Measurements from ENCODE around the gene CDRT15. TPM values are rescaled to one million over a fixed set of nuclear protein-coding genes. Genes with fewer than 3 reads are reported as not detected.

CDRT15 gene
- total RNA-seq, 2 experiments from 2014 or later, result not detected

GRCh38 chr17:14225254-14225980 is 11.2 kb downstream of the CDRT15 start:
- H3K27me3 Mint-ChIP-seq, result no peaks in the 10 kb centered on the region
- H3K4me3 Mint-ChIP-seq, result no peak overlapping the region
- peaks cover 3% of the 10 kb centered on the region for H3K36me3 Mint-ChIP-seq
- H3K4me1 Mint-ChIP-seq, result no peaks in the 10 kb centered on the region
- no peak for DNase-seq
- no peaks in the 10 kb centered on the region for H3K9me3 Mint-ChIP-seq
- H3K27ac Mint-ChIP-seq, result no peak overlapping the region

DNA sequence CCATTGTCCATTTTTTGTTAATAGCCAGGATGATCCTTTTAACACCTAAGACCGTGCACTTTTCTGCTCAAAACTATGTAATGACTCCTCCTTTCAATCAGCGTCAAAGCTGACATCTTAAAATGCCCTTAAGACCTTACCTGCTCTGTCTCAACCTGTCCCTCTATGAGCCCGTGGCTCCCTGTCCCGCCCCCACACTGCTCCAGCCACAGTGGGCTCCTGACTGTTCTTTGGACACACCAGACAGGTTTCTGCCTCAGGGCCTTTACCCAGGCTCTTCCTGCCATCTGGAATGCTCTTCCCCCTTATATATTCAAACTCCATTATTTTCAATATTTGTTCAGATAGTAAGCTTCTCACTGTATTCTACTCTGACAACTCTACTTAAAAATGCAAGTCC is 14.1 kb downstream of the CDRT15 start:
- Mint-ChIP-seq H3K4me1 (no peaks in the 10 kb centered on the region), H3K27ac (no peak overlapping the region), H3K27me3 (no peaks in the 10 kb centered on the region), H3K9me3 (no peaks in the 10 kb centered on the region), H3K4me3 (no peak overlapping the region), H3K36me3 (peaks cover 3% of the 10 kb centered on the region)
- DNase-seq, result no peak

- H3K27ac Mint-ChIP-seq, result no peak overlapping the region
- no peak for DNase-seq
- no peaks in the 10 kb centered on the region for H3K27me3 Mint-ChIP-seq
- H3K36me3 Mint-ChIP-seq, result peaks cover 27% of the 10 kb centered on the region
- peaks cover 8% of the 10 kb centered on the region for H3K4me1 Mint-ChIP-seq
- H3K9me3 Mint-ChIP-seq, result no peaks in the 10 kb centered on the region
- no peak overlapping the region for H3K4me3 Mint-ChIP-seq
Measured at GRCh38 chr17:14214271-14214670, 22.4 kb downstream of the CDRT15 start.

- Mint-ChIP-seq H3K36me3 (peaks cover 29% of the 10 kb centered on the region), H3K9me3 (no peaks in the 10 kb centered on the region), H3K27me3 (no peaks in the 10 kb centered on the region), H3K27ac (no peak overlapping the region), H3K4me1 (peaks cover 13% of the 10 kb centered on the region), H3K4me3 (no peak overlapping the region)
- no peak for DNase-seq
Measured at GRCh38 chr17:14212401-14212800, 24.3 kb downstream of the CDRT15 start.

DNA sequence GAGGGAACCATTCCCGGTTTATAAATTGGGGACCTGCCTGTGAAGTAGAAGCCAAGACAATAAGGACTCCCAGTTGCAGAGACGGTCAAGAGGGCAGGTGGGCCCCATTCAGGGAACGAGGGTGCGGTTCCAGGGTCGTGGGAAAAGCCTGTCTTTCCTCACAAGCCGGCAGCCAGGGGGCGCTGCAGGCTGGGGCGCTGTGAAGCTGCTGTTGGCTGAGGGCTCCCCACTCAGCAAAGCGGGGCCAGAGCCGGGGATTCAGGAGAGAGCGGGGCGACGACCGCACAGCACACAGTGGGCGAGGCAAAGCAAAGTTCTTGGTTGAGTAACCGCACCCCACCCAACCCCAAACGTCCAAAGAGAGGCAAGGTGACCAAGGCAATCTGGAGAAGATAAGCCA is 24.9 kb downstream of the CDRT15 start:
- H3K27ac Mint-ChIP-seq, result no peak overlapping the region
- DNase-seq, result peak; percentile 42
- H3K4me3 Mint-ChIP-seq, result no peak overlapping the region
- H3K27me3 Mint-ChIP-seq, result no peaks in the 10 kb centered on the region
- H3K9me3 Mint-ChIP-seq, result no peaks in the 10 kb centered on the region
- H3K4me1 Mint-ChIP-seq, result peaks cover 15% of the 10 kb centered on the region
- peaks cover 29% of the 10 kb centered on the region for H3K36me3 Mint-ChIP-seq

- H3K9me3 Mint-ChIP-seq, result no peaks in the 10 kb centered on the region
- H3K27ac Mint-ChIP-seq, result no peak overlapping the region
- H3K27me3 Mint-ChIP-seq, result no peaks in the 10 kb centered on the region
- no peak overlapping the region for H3K4me3 Mint-ChIP-seq
- DNase-seq, result no peak
- H3K4me1 Mint-ChIP-seq, result peaks cover 16% of the 10 kb centered on the region
- H3K36me3 Mint-ChIP-seq, result peaks cover 29% of the 10 kb centered on the region
Measured at GRCh38 chr17:14211246-14211645, 25.4 kb downstream of the CDRT15 start.

DNA sequence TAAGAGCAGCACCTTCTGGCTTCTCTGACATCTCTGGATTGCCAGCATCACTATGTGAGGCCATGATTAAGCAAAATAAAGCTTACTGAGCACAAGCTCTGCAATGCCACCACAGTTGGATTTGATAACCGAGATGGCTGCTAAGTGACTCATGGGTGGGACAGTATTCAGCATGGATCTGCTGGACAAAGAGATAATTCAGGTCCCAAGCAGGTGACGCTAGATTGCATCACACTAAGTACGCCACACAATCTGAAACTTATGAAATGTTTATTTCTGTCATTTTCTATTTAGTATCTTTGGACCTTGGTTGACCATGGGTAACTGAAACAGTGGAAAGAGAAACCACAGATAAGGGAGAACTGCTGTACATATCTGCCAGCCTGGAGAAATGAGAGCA is 27.4 kb downstream of the CDRT15 start:
- Mint-ChIP-seq H3K27me3 (no peaks in the 10 kb centered on the region), H3K4me1 (peaks cover 36% of the 10 kb centered on the region), H3K9me3 (peaks cover 2% of the 10 kb centered on the region), H3K27ac (no peak overlapping the region), H3K36me3 (peaks cover 43% of the 10 kb centered on the region), H3K4me3 (no peak overlapping the region)
- no peak for DNase-seq

DNA sequence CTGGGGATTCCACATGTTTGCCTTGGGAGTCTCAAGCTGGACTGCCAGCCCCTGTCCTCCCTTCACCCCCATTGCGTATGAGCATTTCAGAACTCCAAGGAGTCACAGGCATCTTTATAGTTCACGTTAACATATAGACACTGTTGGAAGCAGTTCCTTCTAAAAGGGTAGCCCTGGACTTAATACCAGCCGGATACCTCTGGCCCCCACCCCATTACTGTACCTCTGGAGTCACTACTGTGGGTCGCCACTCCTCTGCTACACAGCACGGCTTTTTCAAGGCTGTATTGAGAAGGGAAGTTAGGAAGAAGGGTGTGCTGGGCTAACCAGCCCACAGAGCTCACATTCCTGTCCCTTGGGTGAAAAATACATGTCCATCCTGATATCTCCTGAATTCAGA is 28.9 kb downstream of the CDRT15 start:
- DNase-seq, result no peak
- peaks cover 50% of the 10 kb centered on the region for H3K36me3 Mint-ChIP-seq
- no peak overlapping the region for H3K27ac Mint-ChIP-seq
- H3K4me3 Mint-ChIP-seq, result no peak overlapping the region
- peaks cover 48% of the 10 kb centered on the region for H3K4me1 Mint-ChIP-seq
- peaks cover 2% of the 10 kb centered on the region for H3K9me3 Mint-ChIP-seq
- H3K27me3 Mint-ChIP-seq, result no peaks in the 10 kb centered on the region

- no peak overlapping the region for H3K4me3 Mint-ChIP-seq
- DNase-seq, result no peak
- H3K9me3 Mint-ChIP-seq, result peaks cover 2% of the 10 kb centered on the region
- H3K4me1 Mint-ChIP-seq, result peaks cover 57% of the 10 kb centered on the region
- H3K27ac Mint-ChIP-seq, result no peak overlapping the region
- peaks cover 49% of the 10 kb centered on the region for H3K36me3 Mint-ChIP-seq
- H3K27me3 Mint-ChIP-seq, result no peaks in the 10 kb centered on the region
Measured at GRCh38 chr17:14206891-14207290, 29.8 kb downstream of the CDRT15 start.

GRCh38 chr17:14205992-14206461 is 30.6 kb downstream of the CDRT15 start:
- no peak overlapping the region for H3K27ac Mint-ChIP-seq

GRCh38 chr17:14205380-14205779 is 31.3 kb downstream of the CDRT15 start:
- Mint-ChIP-seq H3K27me3 (no peaks in the 10 kb centered on the region), H3K4me3 (no peak overlapping the region), H3K27ac (no peak overlapping the region), H3K36me3 (peaks cover 44% of the 10 kb centered on the region), H3K4me1 (peaks cover 64% of the 10 kb centered on the region), H3K9me3 (peaks cover 2% of the 10 kb centered on the region)
- DNase-seq, result no peak

More at GRCh38 chr17:14205992-14206461, 30.6 kb downstream of the CDRT15 start:
- Mint-ChIP-seq H3K4me3 (no peak overlapping the region), H3K4me1 (peaks cover 60% of the 10 kb centered on the region), H3K36me3 (peaks cover 44% of the 10 kb centered on the region), H3K27me3 (no peaks in the 10 kb centered on the region), H3K9me3 (peaks cover 2% of the 10 kb centered on the region)
- peak; percentile 39 for DNase-seq

DNA sequence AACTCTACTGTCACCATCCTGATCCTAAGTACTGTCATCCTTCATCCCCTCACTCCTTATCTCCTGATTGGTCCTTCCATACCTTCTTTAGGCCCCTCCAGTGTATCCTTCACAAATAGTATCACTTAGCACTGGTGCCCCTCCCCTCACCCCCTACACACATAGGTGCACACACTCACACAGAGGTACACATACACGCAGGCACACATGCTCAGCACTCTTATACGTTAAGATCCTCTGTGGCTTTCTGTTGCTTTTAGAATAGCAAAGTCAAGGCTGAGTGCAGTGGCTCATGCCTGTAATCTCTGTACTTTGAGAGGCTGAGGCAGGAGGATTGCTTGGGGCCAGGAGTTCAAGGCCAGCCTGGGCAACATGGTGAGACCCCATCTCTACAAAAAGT is 32.1 kb downstream of the CDRT15 start:
- peaks cover 72% of the 10 kb centered on the region for H3K4me1 Mint-ChIP-seq
- H3K9me3 Mint-ChIP-seq, result peaks cover 2% of the 10 kb centered on the region

GRCh38 chr17:14204084-14204483 is 32.6 kb downstream of the CDRT15 start:
- Mint-ChIP-seq H3K4me3 (no peak overlapping the region), H3K27ac (no peak overlapping the region), H3K27me3 (no peaks in the 10 kb centered on the region), H3K9me3 (peaks cover 2% of the 10 kb centered on the region), H3K36me3 (peaks cover 49% of the 10 kb centered on the region), H3K4me1 (peaks cover 77% of the 10 kb centered on the region)
- no peak for DNase-seq

More for the DNA sequence above, 32.1 kb downstream of the CDRT15 start:
- H3K27me3 Mint-ChIP-seq, result no peaks in the 10 kb centered on the region
- H3K27ac Mint-ChIP-seq, result no peak overlapping the region
- no peak for DNase-seq
- no peak overlapping the region for H3K4me3 Mint-ChIP-seq
- peaks cover 45% of the 10 kb centered on the region for H3K36me3 Mint-ChIP-seq

DNA sequence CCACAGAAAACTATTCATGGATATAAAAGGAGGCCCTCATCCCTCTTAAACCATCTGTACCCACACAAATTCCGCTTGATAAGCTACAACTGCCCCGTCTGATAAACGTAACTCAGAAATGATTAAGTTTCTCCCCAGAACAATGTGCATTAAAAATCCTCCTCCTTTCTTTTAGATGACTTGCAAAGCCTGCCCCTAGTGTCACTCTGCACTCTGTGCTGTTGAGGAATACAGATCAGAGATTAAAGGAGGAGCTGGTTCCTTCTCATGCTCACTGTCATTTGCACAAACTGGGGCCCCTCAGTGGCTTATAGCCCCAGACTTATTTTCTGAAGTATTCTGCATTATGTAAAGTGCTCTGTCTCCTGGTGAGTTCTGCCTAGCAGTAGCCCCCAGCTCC is 33.3 kb downstream of the CDRT15 start:
- Mint-ChIP-seq H3K36me3 (peaks cover 56% of the 10 kb centered on the region), H3K27me3 (no peaks in the 10 kb centered on the region), H3K4me3 (no peak overlapping the region), H3K9me3 (peaks cover 2% of the 10 kb centered on the region), H3K27ac (peak overlapping the region; percentile 52), H3K4me1 (peaks cover 80% of the 10 kb centered on the region)
- no peak for DNase-seq

DNA sequence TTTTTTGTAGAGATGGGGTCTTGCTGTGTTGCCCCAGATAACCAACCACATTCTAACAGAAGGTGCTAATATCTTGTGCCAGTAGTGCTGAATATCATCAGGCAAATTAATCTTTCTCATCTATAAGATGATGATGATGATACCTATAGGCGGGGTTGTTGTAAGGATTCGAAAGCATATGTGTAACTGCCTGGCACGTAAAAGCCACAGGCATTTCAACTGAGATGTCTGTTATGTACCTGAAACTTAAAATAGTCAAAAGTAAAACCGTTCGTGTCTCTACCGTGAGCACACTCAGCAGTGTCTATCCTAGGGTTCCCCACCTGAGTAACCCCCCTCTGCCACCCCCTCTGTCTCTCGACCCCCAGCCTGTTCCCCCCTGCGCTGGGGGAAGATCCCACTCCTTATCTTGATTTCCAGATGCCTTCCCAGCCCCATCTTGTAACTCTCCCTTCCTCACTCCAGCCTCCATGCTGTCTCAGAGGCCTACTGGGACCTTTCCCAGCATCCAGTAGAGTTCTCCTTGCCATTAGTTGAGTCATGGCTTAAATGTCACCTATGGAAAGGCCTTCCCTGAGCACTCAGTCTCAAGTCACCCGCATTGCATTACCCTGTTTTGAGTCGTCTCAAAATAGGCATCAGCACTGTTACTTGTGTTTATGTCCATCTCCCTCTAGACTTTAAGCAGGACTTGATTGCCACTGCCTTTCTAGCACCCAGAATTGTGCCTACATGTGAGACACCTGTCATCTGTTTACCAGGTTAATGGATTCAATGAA is 34.1 kb downstream of the CDRT15 start:
- DNase-seq, result no peak
- Mint-ChIP-seq H3K27me3 (no peaks in the 10 kb centered on the region), H3K27ac (peak overlapping the region; percentile 84), H3K36me3 (peaks cover 60% of the 10 kb centered on the region), H3K4me1 (peaks cover 87% of the 10 kb centered on the region), H3K9me3 (peaks cover 2% of the 10 kb centered on the region), H3K4me3 (peak overlapping the region; percentile 2)

Data from activated naive CD8-positive, alpha-beta T cell treated with anti-CD3 and anti-CD28 coated beads for 36 hours (primary cell).